KMS-11 (cell line): ENCODE measurements around the gene ABHD16B.

Experiments used
- H2AFZ ChIP-seq: fragments of 200-600 bp; sonication (generic); 2 replicates; pipeline ENCODE4 v1.6.1; 2016; ENCODE audit warnings: antibody characterized with exemption, mixed run types, low read depth
- H3K27ac ChIP-seq: fragments of 200-600 bp; sonication (generic); 2 replicates; pipeline ENCODE4 v1.6.1; 2016; ENCODE audit warnings: mild to moderate bottlenecking, mixed run types
- H3K27me3 ChIP-seq: fragments of 200-600 bp; sonication (generic); 2 replicates; pipeline ENCODE4 v1.6.1; 2017; ENCODE audit warnings: mild to moderate bottlenecking, low read depth, mixed run types, moderate library complexity; ENCODE audit not compliant: insufficient read depth
- H3K36me3 ChIP-seq: fragments of 200-600 bp; sonication (generic); 2 replicates; pipeline ENCODE4 v1.6.1; 2017; ENCODE audit warnings: mild to moderate bottlenecking, mixed run types; ENCODE audit not compliant: insufficient read depth
- H3K4me1 ChIP-seq: fragments of 200-600 bp; sonication (generic); 2 replicates; pipeline ENCODE4 v1.6.1; 2016; ENCODE audit warnings: mild to moderate bottlenecking, low read depth, mixed run types; ENCODE audit not compliant: poor library complexity, severe bottlenecking
- H3K4me2 ChIP-seq: fragments of 200-600 bp; sonication (generic); 2 replicates; pipeline ENCODE4 v1.7.0; 2016; ENCODE audit warnings: mild to moderate bottlenecking, mixed run types
- H3K4me3 ChIP-seq: fragments of 200-600 bp; sonication (generic); IDR thresholded peaks from 2 replicates; pipeline ENCODE4 v1.6.1; 2017; ENCODE audit warnings: low read depth, low read length, mixed read lengths; ENCODE audit not compliant: insufficient read depth
- H3K79me2 ChIP-seq: fragments of 200-600 bp; sonication (generic); 2 replicates; pipeline ENCODE4 v1.6.1; 2016; ENCODE audit warnings: low read depth, mixed run types; ENCODE audit not compliant: insufficient read depth
- H3K9ac ChIP-seq: fragments of 200-600 bp; sonication (generic); 2 replicates; pipeline ENCODE4 v1.6.1; 2016; ENCODE audit warnings: mild to moderate bottlenecking, mixed run types
- H4K20me1 ChIP-seq: fragments of 200-600 bp; sonication (generic); 2 replicates; pipeline ENCODE4 v1.6.1; 2016; ENCODE audit warnings: mild to moderate bottlenecking, mixed run types; ENCODE audit not compliant: insufficient read depth
- CTCF ChIP-seq: fragments of 200-600 bp; sonication (generic); conservative IDR thresholded peaks from 2 replicates; pipeline ENCODE4 v1.6.1; 2017; ENCODE audit warnings: low read depth, mild to moderate bottlenecking, antibody characterized with exemption, low read length, moderate library complexity, mixed read lengths

Gene ABHD16B

GRCh38 chr20:63837479-63837878 is 23.8 kb upstream of the ABHD16B start:
- no peak overlapping the region for H3K27ac ChIP-seq
- H3K4me3 ChIP-seq: no peak overlapping the region
- no peaks in the 10 kb centered on the region for H3K79me2 ChIP-seq
- TF ChIP-seq CTCF: no peak
- H3K4me1 ChIP-seq: no peaks in the 10 kb centered on the region
- H3K9ac ChIP-seq: no peak overlapping the region
- no peak overlapping the region for H3K4me2 ChIP-seq
- H4K20me1 ChIP-seq: no peaks in the 10 kb centered on the region
- no peak overlapping the region for H2AFZ ChIP-seq
- no peaks in the 10 kb centered on the region for H3K36me3 ChIP-seq
- peaks cover 32% of the 10 kb centered on the region; the same call in 1 of the 2 replicates for H3K27me3 ChIP-seq

- Histone ChIP-seq H3K4me3 (no peak overlapping the region), H3K36me3 (no peaks in the 10 kb centered on the region), H3K27ac (no peak overlapping the region), H3K27me3 (peaks cover 38% of the 10 kb centered on the region; the same call in 1 of the 2 replicates), H3K4me1 (no peaks in the 10 kb centered on the region), H3K4me2 (no peak overlapping the region), H3K79me2 (no peaks in the 10 kb centered on the region), H2AFZ (no peak overlapping the region), H4K20me1 (no peaks in the 10 kb centered on the region), H3K9ac (no peak overlapping the region)
- no peak for TF ChIP-seq CTCF
Observed at GRCh38 chr20:63839620-63840019, 21.7 kb upstream of the ABHD16B start.

- H3K9ac ChIP-seq: no peak overlapping the region
- no peaks in the 10 kb centered on the region for H3K79me2 ChIP-seq
- no peak overlapping the region for H3K4me3 ChIP-seq
- no peak for TF ChIP-seq CTCF
- H2AFZ ChIP-seq: no peak overlapping the region
- no peaks in the 10 kb centered on the region for H3K36me3 ChIP-seq
- H3K27me3 ChIP-seq: peaks cover 46% of the 10 kb centered on the region; the same call in 1 of the 2 replicates
- H3K4me1 ChIP-seq: no peaks in the 10 kb centered on the region
- no peaks in the 10 kb centered on the region for H4K20me1 ChIP-seq
- no peak overlapping the region for H3K27ac ChIP-seq
- H3K4me2 ChIP-seq: no peak overlapping the region
Observed at GRCh38 chr20:63840405-63840828, 20.9 kb upstream of the ABHD16B start.

- Histone ChIP-seq H3K4me3 (no peak overlapping the region), H3K9ac (no peak overlapping the region), H2AFZ (no peak overlapping the region), H3K4me1 (no peaks in the 10 kb centered on the region), H4K20me1 (no peaks in the 10 kb centered on the region), H3K27ac (no peak overlapping the region), H3K4me2 (no peak overlapping the region), H3K36me3 (no peaks in the 10 kb centered on the region), H3K27me3 (peaks cover 53% of the 10 kb centered on the region; the same call in 1 of the 2 replicates), H3K79me2 (no peaks in the 10 kb centered on the region)
- no peak for TF ChIP-seq CTCF
Observed at GRCh38 chr20:63842258-63842657, 19.0 kb upstream of the ABHD16B start.

- Histone ChIP-seq H3K27ac (no peak overlapping the region), H4K20me1 (no peaks in the 10 kb centered on the region), H3K27me3 (peaks cover 53% of the 10 kb centered on the region; the same call in 1 of the 2 replicates), H3K4me2 (no peak overlapping the region), H2AFZ (no peak overlapping the region), H3K4me3 (no peak overlapping the region), H3K9ac (no peak overlapping the region), H3K36me3 (no peaks in the 10 kb centered on the region), H3K79me2 (no peaks in the 10 kb centered on the region), H3K4me1 (no peaks in the 10 kb centered on the region)
- no peak for TF ChIP-seq CTCF
Observed at GRCh38 chr20:63843222-63843621, 18.1 kb upstream of the ABHD16B start.
